CD8-positive, alpha-beta memory T cell (primary cell): Measurements from ENCODE around the gene CLSTN2. TPM values are rescaled to one million over a fixed set of nuclear protein-coding genes. Genes with fewer than 3 reads are reported as not detected.

ENCODE experiments used
- CTCF ChIA-PET: fragments of 350-600 bp; sonication (Branson Sonifier 250); formaldehyde crosslinking; loops from one replicate; lab custom pipeline; 2021; ENCODE audit warnings: antibody characterized with exemption; lab: Charles Lee
- POLR2A ChIA-PET: fragments of 350-600 bp; sonication (Branson Sonifier 250); formaldehyde crosslinking; loops from one replicate; lab custom pipeline; 2021; ENCODE audit warnings: antibody characterized with exemption; lab: Charles Lee
- DNase-seq, 5 donors: peaks; one replicate each; pipeline versions ENCODE4 v3.0.0 to v3.0.0-alpha.2; 2020 to 2022; ENCODE audit warnings: mixed read lengths in 1 of 5
- H3K27ac ChIP-seq: one replicate; pipeline ENCODE4 v1.7.0; 2013; ENCODE audit warnings: low read depth, mild to moderate bottlenecking, low read length, moderate library complexity
- H3K27me3 ChIP-seq: 2 replicates; pipeline ENCODE4 v1.7.0; 2013; ENCODE audit warnings: low read length, mild to moderate bottlenecking; ENCODE audit not compliant: insufficient read depth, poor library complexity, severe bottlenecking
- H3K36me3 ChIP-seq: 2 replicates; pipeline ENCODE4 v1.7.0; 2013; ENCODE audit warnings: mild to moderate bottlenecking, low read length, moderate library complexity; ENCODE audit not compliant: insufficient read depth
- H3K4me1 ChIP-seq: 2 replicates; pipeline ENCODE4 v1.7.0; 2013; ENCODE audit warnings: mild to moderate bottlenecking, low read length, moderate library complexity; ENCODE audit not compliant: insufficient read depth
- H3K4me3 ChIP-seq: 2 replicates; pipeline ENCODE4 v1.7.0; 2013; ENCODE audit warnings: mild to moderate bottlenecking, low read length
- H3K9me3 ChIP-seq: 2 replicates; pipeline ENCODE4 v1.7.0; 2013; ENCODE audit warnings: mild to moderate bottlenecking, low read length
- H3K27ac Mint-ChIP-seq, 8 donors: one replicate each; pipeline ENCODE4 v1.8.0; 2020 to 2021; ENCODE audit warnings: mixed read lengths in 8 of 8, mild to moderate bottlenecking in 6 of 8, inconsistent platforms in 3 of 8, moderate library complexity in 3 of 8
- H3K27me3 Mint-ChIP-seq, 2 donors: one replicate each; pipeline ENCODE4 v1.8.0; 2020 to 2021; ENCODE audit warnings: mixed read lengths in 2 of 2, mild to moderate bottlenecking in 1 of 2, moderate library complexity in 1 of 2
- H3K36me3 Mint-ChIP-seq, 3 donors: one replicate each; pipeline ENCODE4 v1.8.0; 2020 to 2021; ENCODE audit warnings: mixed read lengths in 3 of 3, inconsistent platforms in 1 of 3, mild to moderate bottlenecking in 1 of 3
- H3K4me1 Mint-ChIP-seq, 3 donors: one replicate each; pipeline ENCODE4 v1.8.0; 2020 to 2021; ENCODE audit warnings: mixed read lengths in 3 of 3, inconsistent platforms in 1 of 3, mild to moderate bottlenecking in 1 of 3
- H3K4me3 Mint-ChIP-seq, 7 donors: one replicate each; pipeline ENCODE4 v1.8.0; 2020 to 2021; ENCODE audit warnings: mixed read lengths in 7 of 7, mild to moderate bottlenecking in 6 of 7, moderate library complexity in 4 of 7, inconsistent platforms in 2 of 7
- H3K9me3 Mint-ChIP-seq, 5 donors: one replicate each; pipeline ENCODE4 v1.8.0; 2020 to 2022; ENCODE audit warnings: mixed read lengths in 5 of 5, mild to moderate bottlenecking in 3 of 5, moderate library complexity in 2 of 5, inconsistent platforms in 1 of 5
- polyA plus RNA-seq: library from polyadenylated mRNA; unstranded; fragments of 300-500 nt; fragmentation: Illumina TruSeq; gene quantifications from one replicate; pipeline ENCODE4 v1.2.3, GENCODE V29; 2021
- total RNA-seq, 2 experiments: library from RNA; stranded (reverse); gene quantifications; one replicate each; pipeline ENCODE4 v1.2.3, GENCODE V29; 2021

The CLSTN2 gene
- total and polyA plus RNA-seq, 3 experiments from 2014 or later = not detected

GRCh38 chr3:140147965-140148490 lies 213.0 kb downstream of the CLSTN2 start:
- H3K27me3 Mint-ChIP-seq = peaks cover 0 to 1% of the 10 kb centered on the region in 2 donors
- ChIA-PET CTCF (no interaction called here), POLR2A (no interaction called here)
- no peaks in the 10 kb centered on the region for H3K9me3 Mint-ChIP-seq
- Histone ChIP-seq H3K4me3 (no peak overlapping the region), H3K36me3 (no peaks in the 10 kb centered on the region), H3K27me3 (no peaks in the 10 kb centered on the region), H3K27ac (no peak overlapping the region), H3K4me1 (no peaks in the 10 kb centered on the region), H3K9me3 (no peaks in the 10 kb centered on the region)
- DNase-seq = no peak
- H3K4me1 Mint-ChIP-seq = no peaks in the 10 kb centered on the region
- no peak overlapping the region for H3K4me3 Mint-ChIP-seq
- no peak overlapping the region for H3K27ac Mint-ChIP-seq
- no peaks in the 10 kb centered on the region for H3K36me3 Mint-ChIP-seq

GRCh38 chr3:140148824-140149390 lies 213.9 kb downstream of the CLSTN2 start:
- no peak overlapping the region for H3K4me3 ChIP-seq
- H3K4me1 ChIP-seq = no peaks in the 10 kb centered on the region
- Mint-ChIP-seq H3K4me3 (no peak overlapping the region), H3K27ac (no peak overlapping the region), H3K36me3 (no peaks in the 10 kb centered on the region), H3K9me3 (no peaks in the 10 kb centered on the region), H3K4me1 (no peaks in the 10 kb centered on the region), H3K27me3 (no peaks in the 10 kb centered on the region)
- POLR2A ChIA-PET = no interaction called here
- CTCF ChIA-PET = no interaction called here
- no peak for DNase-seq
- H3K27me3 ChIP-seq = no peaks in the 10 kb centered on the region
- no peaks in the 10 kb centered on the region for H3K9me3 ChIP-seq
- no peaks in the 10 kb centered on the region for H3K36me3 ChIP-seq
- no peak overlapping the region for H3K27ac ChIP-seq

- no peaks in the 10 kb centered on the region for H3K27me3 ChIP-seq
- H3K27me3 Mint-ChIP-seq = no peaks in the 10 kb centered on the region
- H3K4me1 Mint-ChIP-seq = no peaks in the 10 kb centered on the region
- no peak for DNase-seq
- H3K36me3 ChIP-seq = no peaks in the 10 kb centered on the region
- POLR2A ChIA-PET = no interaction called here
- no peak overlapping the region for H3K4me3 Mint-ChIP-seq
- no peaks in the 10 kb centered on the region for H3K9me3 Mint-ChIP-seq
- H3K4me3 ChIP-seq = no peak overlapping the region
- H3K9me3 ChIP-seq = no peaks in the 10 kb centered on the region
- H3K4me1 ChIP-seq = no peaks in the 10 kb centered on the region
- H3K36me3 Mint-ChIP-seq = no peaks in the 10 kb centered on the region
- H3K27ac Mint-ChIP-seq = no peak overlapping the region
- H3K27ac ChIP-seq = no peak overlapping the region
- CTCF ChIA-PET = no interaction called here
These were observed 216.3 kb downstream of the CLSTN2 start for GRCh38 chr3:140151321-140151720.

GRCh38 chr3:140152851-140153639 lies 218.1 kb downstream of the CLSTN2 start:
- no peak overlapping the region for H3K4me3 Mint-ChIP-seq
- CTCF ChIA-PET = no interaction called here
- POLR2A ChIA-PET = no interaction called here
- Histone ChIP-seq H3K9me3 (no peaks in the 10 kb centered on the region), H3K27ac (no peak overlapping the region), H3K4me1 (no peaks in the 10 kb centered on the region), H3K36me3 (no peaks in the 10 kb centered on the region), H3K4me3 (no peak overlapping the region), H3K27me3 (no peaks in the 10 kb centered on the region)
- no peaks in the 10 kb centered on the region for H3K4me1 Mint-ChIP-seq
- DNase-seq = no peak
- H3K27me3 Mint-ChIP-seq = peaks cover 0 to 3% of the 10 kb centered on the region in 2 donors
- H3K9me3 Mint-ChIP-seq = peaks cover 0 to 2% (median 0%) of the 10 kb centered on the region in 5 donors
- H3K36me3 Mint-ChIP-seq = no peaks in the 10 kb centered on the region
- H3K27ac Mint-ChIP-seq = no peak overlapping the region

GRCh38 chr3:140153736-140154135 lies 218.8 kb downstream of the CLSTN2 start:
- Mint-ChIP-seq H3K4me1 (no peaks in the 10 kb centered on the region), H3K27me3 (peaks cover 0 to 3% of the 10 kb centered on the region in 2 donors), H3K27ac (no peak overlapping the region), H3K9me3 (peaks cover 0 to 2% (median 0%) of the 10 kb centered on the region in 5 donors), H3K4me3 (no peak overlapping the region), H3K36me3 (no peaks in the 10 kb centered on the region)
- H3K27me3 ChIP-seq = no peaks in the 10 kb centered on the region
- ChIA-PET CTCF (no interaction called here), POLR2A (no interaction called here)
- H3K4me1 ChIP-seq = no peaks in the 10 kb centered on the region
- no peak overlapping the region for H3K27ac ChIP-seq
- no peak for DNase-seq
- H3K4me3 ChIP-seq = no peak overlapping the region
- H3K9me3 ChIP-seq = no peaks in the 10 kb centered on the region
- no peaks in the 10 kb centered on the region for H3K36me3 ChIP-seq

GRCh38 chr3:140157161-140157560 lies 222.2 kb downstream of the CLSTN2 start:
- H3K36me3 ChIP-seq = no peaks in the 10 kb centered on the region
- H3K27ac ChIP-seq = no peak overlapping the region
- no peak for DNase-seq
- no peaks in the 10 kb centered on the region for H3K9me3 ChIP-seq
- H3K36me3 Mint-ChIP-seq = no peaks in the 10 kb centered on the region
- no peaks in the 10 kb centered on the region for H3K27me3 ChIP-seq
- H3K27me3 Mint-ChIP-seq = peaks cover 0 to 3% of the 10 kb centered on the region in 2 donors
- no peaks in the 10 kb centered on the region for H3K4me1 ChIP-seq
- no peaks in the 10 kb centered on the region for H3K4me1 Mint-ChIP-seq
- peaks cover 0 to 2% (median 0%) of the 10 kb centered on the region in 5 donors for H3K9me3 Mint-ChIP-seq
- no peak overlapping the region for H3K4me3 ChIP-seq
- CTCF ChIA-PET = no interaction called here
- no peak overlapping the region for H3K27ac Mint-ChIP-seq
- POLR2A ChIA-PET = no interaction called here
- H3K4me3 Mint-ChIP-seq = no peak overlapping the region

- H3K4me3 ChIP-seq = no peak overlapping the region
- Mint-ChIP-seq H3K9me3 (peaks cover 0 to 2% (median 0%) of the 10 kb centered on the region in 5 donors), H3K27ac (no peak overlapping the region), H3K4me3 (no peak overlapping the region), H3K4me1 (no peaks in the 10 kb centered on the region), H3K36me3 (no peaks in the 10 kb centered on the region), H3K27me3 (peaks cover 0 to 3% of the 10 kb centered on the region in 2 donors)
- H3K9me3 ChIP-seq = no peaks in the 10 kb centered on the region
- ChIA-PET CTCF (no interaction called here), POLR2A (no interaction called here)
- no peaks in the 10 kb centered on the region for H3K27me3 ChIP-seq
- H3K36me3 ChIP-seq = no peaks in the 10 kb centered on the region
- no peaks in the 10 kb centered on the region for H3K4me1 ChIP-seq
- no peak for DNase-seq
- no peak overlapping the region for H3K27ac ChIP-seq
These were observed 224.7 kb downstream of the CLSTN2 start for GRCh38 chr3:140159646-140160045.

GRCh38 chr3:140160553-140160952 lies 225.6 kb downstream of the CLSTN2 start:
- H3K36me3 ChIP-seq = no peaks in the 10 kb centered on the region
- DNase-seq = no peak
- peaks cover 0 to 2% (median 0%) of the 10 kb centered on the region in 5 donors for H3K9me3 Mint-ChIP-seq
- no peaks in the 10 kb centered on the region for H3K27me3 ChIP-seq
- no peak overlapping the region for H3K4me3 ChIP-seq
- ChIA-PET CTCF (no interaction called here), POLR2A (no interaction called here)
- H3K4me1 ChIP-seq = no peaks in the 10 kb centered on the region
- no peaks in the 10 kb centered on the region for H3K4me1 Mint-ChIP-seq
- H3K9me3 ChIP-seq = no peaks in the 10 kb centered on the region
- no peak overlapping the region for H3K4me3 Mint-ChIP-seq
- H3K27me3 Mint-ChIP-seq = peaks cover 2 to 3% of the 10 kb centered on the region in 2 donors
- no peak overlapping the region for H3K27ac ChIP-seq
- H3K27ac Mint-ChIP-seq = no peak overlapping the region
- H3K36me3 Mint-ChIP-seq = no peaks in the 10 kb centered on the region
